Endothelial cell of umbilical vein (primary cell): Measurements from ENCODE around the gene SYNPO. TPM values are rescaled to one million over a fixed set of nuclear protein-coding genes. Genes with fewer than 3 reads are reported as not detected.

Experiments
- BruUV-seq: library from RNA; stranded (reverse); fragments of 400-500 nt; replicated peaks from 2 replicates; lab custom pipeline; 2021; lab: Mats Ljungman, UMichigan
- CTCF ChIA-PET: fragments of 300-600, 350-600 bp; sonication (Branson Sonifier 250); formaldehyde crosslinking; loops from one replicate; lab custom pipeline; 2021; ENCODE audit warnings: antibody characterized with exemption, inconsistent platforms; lab: Charles Lee
- POLR2A ChIA-PET: fragments of 300-600, 350-600 bp; sonication (Branson Sonifier 250); formaldehyde crosslinking; loops from one replicate; lab custom pipeline; 2021; ENCODE audit warnings: antibody characterized with exemption, inconsistent platforms; lab: Charles Lee
- DNase-seq: peaks from one replicate; pipeline ENCODE4 v3.0.0-alpha.2; 2011; ENCODE audit warnings: low read depth, low spot score
- FAIRE-seq: peaks from 2 replicates; lab custom pipeline; 2011; peaks lifted over from hg19 to GRCh38; lab: Jason Lieb, UNC
- H2AFZ ChIP-seq: 2 replicates; pipeline ENCODE4 v1.6.0; 2012; ENCODE audit warnings: low read depth, low read length, control low read depth, inconsistent platforms
- H3K27ac ChIP-seq: 2 replicates; pipeline ENCODE4 v1.5.1; 2011; ENCODE audit warnings: low read depth, mild to moderate bottlenecking, control low read depth, low read length, moderate library complexity; ENCODE audit not compliant: insufficient read depth
- H3K27me3 ChIP-seq, 2 experiments: 2 replicates each; pipeline versions ENCODE4 v1.6.0 to v1.6.1; 2011; ENCODE audit warnings: low read length in 2 of 2, mixed read lengths in 1 of 2; ENCODE audit not compliant: control insufficient read depth in 2 of 2, insufficient read depth in 2 of 2
- H3K36me3 ChIP-seq, 2 experiments: 2 replicates in 1 of 2; 3 replicates in 1 of 2; pipeline ENCODE4 v1.5.1; 2011; ENCODE audit warnings: low read length in 2 of 2, mild to moderate bottlenecking in 1 of 2, moderate library complexity in 1 of 2; ENCODE audit not compliant: control insufficient read depth in 2 of 2, insufficient read depth in 2 of 2; ENCODE audit errors: extremely low read depth in 1 of 2
- H3K4me1 ChIP-seq: 3 replicates; pipeline ENCODE4 v1.5.1; 2011; ENCODE audit warnings: mild to moderate bottlenecking, low read length; ENCODE audit not compliant: control insufficient read depth, insufficient read depth; ENCODE audit errors: extremely low read depth
- H3K4me2 ChIP-seq: 2 replicates; pipeline ENCODE4 v1.6.1; 2011; ENCODE audit warnings: low read length, control low read depth, mixed read lengths; ENCODE audit not compliant: insufficient read depth
- H3K4me3 ChIP-seq, 3 experiments: fragments of 200-600 bp in 1 of 3; sonication (generic), shearing (Covaris generic) in 1 of 3; replicated peaks in 1 of 3; 2 replicates each; pipeline ENCODE4 v1.5.1; 2011 to 2016; ENCODE audit warnings: control low read depth in 3 of 3, low read length in 3 of 3, mild to moderate bottlenecking in 2 of 3, inconsistent platforms in 1 of 3, low read depth in 1 of 3, moderate library complexity in 1 of 3; ENCODE audit not compliant: insufficient read depth in 1 of 3
- H3K79me2 ChIP-seq: 2 replicates; pipeline ENCODE4 v1.6.0; 2012; ENCODE audit warnings: low read length, inconsistent platforms; ENCODE audit not compliant: control insufficient read depth, insufficient read depth
- H3K9ac ChIP-seq: replicated peaks from 2 replicates; pipeline ENCODE3; 2011; ENCODE audit warnings: low read length, control low read depth; ENCODE audit not compliant: insufficient read depth; ENCODE audit errors: extremely low read depth
- H3K9me1 ChIP-seq: replicated peaks from 3 replicates; pipeline ENCODE4 v1.6.0; 2011; ENCODE audit warnings: mild to moderate bottlenecking, low read length; ENCODE audit not compliant: control insufficient read depth, insufficient read depth; ENCODE audit errors: extremely low read depth
- H3K9me3 ChIP-seq: replicated peaks from 2 replicates; pipeline ENCODE4 v1.5.1; 2012; ENCODE audit warnings: low read length, inconsistent platforms; ENCODE audit not compliant: control insufficient read depth, insufficient read depth
- H4K20me1 ChIP-seq: replicated peaks from 2 replicates; pipeline ENCODE3; 2011; ENCODE audit warnings: mild to moderate bottlenecking, low read length; ENCODE audit not compliant: control insufficient read depth, insufficient read depth; ENCODE audit errors: extremely low read depth
- EZH2 ChIP-seq: IDR thresholded peaks from 2 replicates; pipeline ENCODE4 v1.6.1; 2012; ENCODE audit warnings: borderline replicate concordance, low read depth, mild to moderate bottlenecking, moderate library complexity, low read length, inconsistent platforms; ENCODE audit not compliant: severe bottlenecking
- FOS ChIP-seq: IDR thresholded peaks from 2 replicates; pipeline ENCODE4 v1.6.1; 2011; ENCODE audit warnings: mild to moderate bottlenecking, low read length, moderate library complexity, borderline replicate concordance; ENCODE audit not compliant: insufficient read depth
- GATA2 ChIP-seq: IDR thresholded peaks from 2 replicates; pipeline ENCODE4 v1.7.0; 2011; ENCODE audit warnings: low read depth, mild to moderate bottlenecking, moderate library complexity, mixed read lengths, low read length; ENCODE audit not compliant: insufficient read length, insufficient read depth
- JUN ChIP-seq: IDR thresholded peaks from 2 replicates; pipeline ENCODE4 v1.6.1; 2011; ENCODE audit warnings: borderline replicate concordance, low read depth; ENCODE audit not compliant: insufficient read length, insufficient read depth
- MYC ChIP-seq: IDR thresholded peaks from one replicate; pipeline ENCODE4 v1.6.1; 2011; ENCODE audit warnings: mild to moderate bottlenecking, low read depth, low read length
- POLR2A ChIP-seq: IDR thresholded peaks from 2 replicates; pipeline ENCODE4 v1.6.1; 2012; ENCODE audit warnings: low read depth, mild to moderate bottlenecking, control low read depth, low read length
- POLR2AphosphoS5 ChIP-seq: IDR thresholded peaks from 2 replicates; pipeline ENCODE4 v1.6.1; 2012; ENCODE audit warnings: low read depth, mild to moderate bottlenecking, control low read depth, low read length, moderate library complexity; ENCODE audit not compliant: insufficient read depth
- dilution Hi-C: fragments of 300-500 bp; cut with MboI; formaldehyde crosslinking; loops from one replicate; pipeline ENCODE4 v1.15.0; 2019; ENCODE audit warnings: low sequenced_read_pairs; ENCODE audit not compliant: extremely low pct_ligation_motif_present
- intact Hi-C: fragments of 100-400 bp; cut with micrococcal nuclease; formaldehyde crosslinking; loops from one replicate; pipeline ENCODE4 v1.10.0; 2022
- polyA plus RNA-seq, 4 experiments: library from polyadenylated mRNA; depleted of rRNA in 3 of 4; stranded (reverse) in 3 of 4; unstranded in 1 of 4; fragments of >200 nt; gene quantifications; 2 replicates each; pipeline versions ENCODE4 v1.2.1 to v1.2.3, GENCODE V29; 2011 to 2012; ENCODE audit warnings: missing spikeins in 1 of 4
- total RNA-seq: library from RNA; stranded (reverse); gene quantifications from 2 replicates; pipeline ENCODE4 v1.2.3, GENCODE V29; 2021
- TF ChIP-seq, protein P1 (sequence below): IDR thresholded peaks from 2 replicates; pipeline ENCODE4 v1.6.1; 2011; ENCODE audit not compliant: insufficient read depth, insufficient read length
- TF ChIP-seq, protein P2 (sequence below), 2 donors: IDR thresholded peaks; 1 replicate in 1 of 2; 2 replicates in 1 of 2; pipeline ENCODE4 v1.5.1; 2011; ENCODE audit warnings: low read length in 2 of 2, mild to moderate bottlenecking in 2 of 2, moderate library complexity in 2 of 2, control low read depth in 1 of 2, inconsistent platforms in 1 of 2, low read depth in 1 of 2; ENCODE audit not compliant: insufficient read depth in 1 of 2; ENCODE audit errors: extremely low read depth in 1 of 2

SYNPO gene
- total and polyA plus RNA-seq, 2 donors (not counting 3 experiments of a cell fraction or from before 2014, with no cell fraction given): 68.4 to 121 TPM

DNA sequence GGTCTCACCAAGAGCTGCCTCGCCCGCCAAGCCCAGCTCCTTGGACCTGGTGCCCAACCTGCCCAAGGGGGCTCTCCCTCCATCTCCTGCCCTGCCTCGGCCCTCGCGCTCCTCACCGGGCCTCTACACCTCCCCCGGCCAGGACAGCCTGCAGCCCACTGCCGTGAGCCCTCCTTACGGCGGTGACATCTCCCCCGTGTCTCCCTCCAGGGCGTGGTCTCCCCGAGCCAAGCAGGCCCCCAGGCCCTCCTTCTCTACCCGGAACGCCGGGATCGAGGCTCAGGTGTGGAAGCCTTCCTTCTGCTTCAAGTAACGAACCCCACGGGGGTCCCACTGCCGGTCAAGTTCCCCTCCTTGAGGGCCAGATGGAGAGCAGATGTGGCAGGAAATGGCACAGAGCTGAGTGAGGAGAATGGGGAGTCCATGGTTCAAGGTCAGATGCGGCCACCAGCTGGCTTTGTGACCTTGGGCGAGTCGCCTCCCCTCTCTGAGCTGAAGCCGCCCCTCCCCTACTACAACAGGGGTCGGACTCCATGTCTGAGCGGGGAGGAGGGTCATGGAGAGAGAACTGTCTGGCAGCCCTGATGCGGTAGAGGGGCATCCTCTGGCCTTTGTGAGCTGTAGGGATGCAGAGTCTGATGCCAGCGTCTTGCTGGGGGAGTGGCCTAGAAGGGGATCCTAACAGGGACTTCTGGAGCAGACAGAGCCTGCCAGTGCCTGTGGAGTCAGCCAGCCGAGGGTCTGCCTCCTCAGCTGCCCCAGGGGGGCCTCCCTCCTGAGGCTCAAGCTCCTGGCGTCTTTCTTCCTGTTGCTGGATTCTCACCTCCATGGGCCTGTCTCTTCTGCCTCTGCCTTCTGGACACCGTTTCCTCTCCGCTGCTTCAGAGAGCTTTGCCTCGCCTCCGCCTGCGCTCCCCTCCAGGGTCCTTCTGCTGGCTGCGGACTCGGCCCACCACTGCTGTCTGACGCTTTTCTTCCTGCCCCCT is 9.9 kb downstream of the SYNPO start:
- no peaks in the 10 kb centered on the region for H3K9me1 ChIP-seq
- H3K9ac ChIP-seq: no peak overlapping the region
- peaks cover 42% of the 10 kb centered on the region for H3K79me2 ChIP-seq
- FAIRE-seq (no peak), DNase-seq (no peak)
- intact Hi-C loops (no loop called here), dilution Hi-C loops (no loop called here)
- BruUV-seq: no TSS peak
- TF ChIP-seq MYC: no peak
- TF ChIP-seq FOS: no peak
- no peak for TF ChIP-seq GATA2
- no peak for TF ChIP-seq POLR2AphosphoS5
- TF ChIP-seq JUN: no peak
- TF ChIP-seq, protein P1, sequence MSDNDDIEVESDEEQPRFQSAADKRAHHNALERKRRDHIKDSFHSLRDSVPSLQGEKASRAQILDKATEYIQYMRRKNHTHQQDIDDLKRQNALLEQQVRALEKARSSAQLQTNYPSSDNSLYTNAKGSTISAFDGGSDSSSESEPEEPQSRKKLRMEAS: no peak
- no peak for TF ChIP-seq POLR2A
- TF ChIP-seq, protein P2, sequence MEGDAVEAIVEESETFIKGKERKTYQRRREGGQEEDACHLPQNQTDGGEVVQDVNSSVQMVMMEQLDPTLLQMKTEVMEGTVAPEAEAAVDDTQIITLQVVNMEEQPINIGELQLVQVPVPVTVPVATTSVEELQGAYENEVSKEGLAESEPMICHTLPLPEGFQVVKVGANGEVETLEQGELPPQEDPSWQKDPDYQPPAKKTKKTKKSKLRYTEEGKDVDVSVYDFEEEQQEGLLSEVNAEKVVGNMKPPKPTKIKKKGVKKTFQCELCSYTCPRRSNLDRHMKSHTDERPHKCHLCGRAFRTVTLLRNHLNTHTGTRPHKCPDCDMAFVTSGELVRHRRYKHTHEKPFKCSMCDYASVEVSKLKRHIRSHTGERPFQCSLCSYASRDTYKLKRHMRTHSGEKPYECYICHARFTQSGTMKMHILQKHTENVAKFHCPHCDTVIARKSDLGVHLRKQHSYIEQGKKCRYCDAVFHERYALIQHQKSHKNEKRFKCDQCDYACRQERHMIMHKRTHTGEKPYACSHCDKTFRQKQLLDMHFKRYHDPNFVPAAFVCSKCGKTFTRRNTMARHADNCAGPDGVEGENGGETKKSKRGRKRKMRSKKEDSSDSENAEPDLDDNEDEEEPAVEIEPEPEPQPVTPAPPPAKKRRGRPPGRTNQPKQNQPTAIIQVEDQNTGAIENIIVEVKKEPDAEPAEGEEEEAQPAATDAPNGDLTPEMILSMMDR (IDR thresholded peaks at IDR 0.05; ENCODE audit: extremely low read depth in 1 of 2, insufficient read depth in 1 of 2, low read depth in 1 of 2, low read length in 2 of 2): no peak
- no peak for TF ChIP-seq EZH2
- CTCF ChIA-PET: interaction anchor here (1.6 to 1.7 kb wide), 2 partner anchors 60 to 197 kb away, joined by 4 to 7 read pairs; no protein-coding TSS in a partner anchor
- H4K20me1 ChIP-seq: no peaks in the 10 kb centered on the region
- no peak overlapping the region for H2AFZ ChIP-seq
- no peaks in the 10 kb centered on the region for H3K9me3 ChIP-seq
- H3K27ac ChIP-seq: no peak overlapping the region
- no peak overlapping the region for H3K4me2 ChIP-seq
- H3K36me3 ChIP-seq: peaks cover 17 to 65% of the 10 kb centered on the region in 2 experiments
- no peak overlapping the region for H3K4me3 ChIP-seq
- peaks cover 2% of the 10 kb centered on the region for H3K4me1 ChIP-seq
- H3K27me3 ChIP-seq: no peaks in the 10 kb centered on the region
- POLR2A ChIA-PET: no interaction called here
